NCI-H1092 (cell line): Measurements from ENCODE around the gene DUOX1.
A peak's percentile ranks its signal among the peaks of the same experiment; 100 is the strongest.

ENCODE experiments used
- DNase-seq: peaks from one replicate; lab custom pipeline; 2025; lab: John Stamatoyannopoulos, UW

Gene DUOX1

GRCh38 chr15:45106002-45106790, 23.6 kb upstream of the DUOX1 start:
- DNase-seq = no peak

- no peak for DNase-seq
These were observed 21.7 kb upstream of the DUOX1 start for GRCh38 chr15:45107941-45108630.

GRCh38 chr15:45110256-45110820, 19.5 kb upstream of the DUOX1 start:
- DNase-seq = no peak

- no peak for DNase-seq
These were observed 18.2 kb upstream of the DUOX1 start for GRCh38 chr15:45111390-45112142.

- no peak for DNase-seq
These were observed 17.6 kb upstream of the DUOX1 start for GRCh38 chr15:45112143-45112590.

- DNase-seq = no peak
These were observed 17.0 kb upstream of the DUOX1 start for GRCh38 chr15:45112591-45113379.

GRCh38 chr15:45113380-45113990, 16.3 kb upstream of the DUOX1 start:
- DNase-seq = no peak

GRCh38 chr15:45114076-45114750, 15.6 kb upstream of the DUOX1 start, which contains the start of the genes DUOX2 and DUOXA2:
TSS of gene DUOX2 (minus strand) at chr15:45114172. CDS start at chr15:45113411, 761 bp downstream.
TSS of gene DUOXA2 (plus strand) at chr15:45114326. CDS start at chr15:45114606, 280 bp downstream.
- no peak for DNase-seq

GRCh38 chr15:45114751-45115085, 15.1 kb upstream of the DUOX1 start:
- no peak for DNase-seq

- DNase-seq = no peak
These were observed 14.4 kb upstream of the DUOX1 start for GRCh38 chr15:45115312-45115820.

GRCh38 chr15:45116006-45116481, 13.8 kb upstream of the DUOX1 start:
- no peak for DNase-seq

- no peak for DNase-seq
These were observed 13.1 kb upstream of the DUOX1 start for GRCh38 chr15:45116482-45117307.

GRCh38 chr15:45117308-45118130, 12.3 kb upstream of the DUOX1 start:
- no peak for DNase-seq

- DNase-seq = peak; percentile 77
These were observed 11.6 kb upstream of the DUOX1 start for GRCh38 chr15:45118131-45118588.

- no peak for DNase-seq
These were observed 10.8 kb upstream of the DUOX1 start for GRCh38 chr15:45118996-45119395.

GRCh38 chr15:45120081-45120972, 9.5 kb upstream of the DUOX1 start:
- no peak for DNase-seq

- no peak for DNase-seq
These were observed 8.8 kb upstream of the DUOX1 start for GRCh38 chr15:45121020-45121419.
